GM23248 (cell line): Measurements from ENCODE around the gene TOX2. TPM values are rescaled to one million over a fixed set of nuclear protein-coding genes. Genes with fewer than 3 reads are reported as not detected.
A peak's percentile ranks its signal among the peaks of the same experiment; 100 is the strongest.

Experiments
- DNase-seq: peaks from one replicate; pipeline ENCODE4 v3.0.0-alpha.2; 2015
- H2AFZ ChIP-seq: fragments of 200-600 bp; sonication (generic); 2 replicates; pipeline ENCODE4 v1.6.1; 2016; ENCODE audit warnings: antibody characterized with exemption
- H3F3A ChIP-seq: fragments of 200-600 bp; sonication (generic); 2 replicates; pipeline ENCODE4 v1.6.1; 2016; ENCODE audit warnings: mild to moderate bottlenecking, antibody characterized with exemption, mixed run types; ENCODE audit not compliant: insufficient read depth
- H3K27ac ChIP-seq: fragments of 200-600 bp; sonication (generic); 2 replicates; pipeline ENCODE4 v1.5.1; 2016; ENCODE audit warnings: mild to moderate bottlenecking
- H3K27me3 ChIP-seq: fragments of 200-600 bp; sonication (generic); replicated peaks from 2 replicates; pipeline ENCODE4 v1.6.1; 2016; ENCODE audit warnings: mild to moderate bottlenecking; ENCODE audit not compliant: insufficient read depth
- H3K36me3 ChIP-seq: fragments of 200-600 bp; sonication (generic); 2 replicates; pipeline ENCODE4 v1.6.1; 2016; ENCODE audit warnings: low read depth, mild to moderate bottlenecking
- H3K4me1 ChIP-seq: fragments of 200-600 bp; sonication (generic); 2 replicates; pipeline ENCODE4 v1.6.1; 2016; ENCODE audit warnings: mild to moderate bottlenecking; ENCODE audit not compliant: insufficient read depth
- H3K4me2 ChIP-seq: fragments of 200-600 bp; sonication (generic); one replicate; pipeline ENCODE4 v1.6.1; 2016; ENCODE audit warnings: mild to moderate bottlenecking; ENCODE audit not compliant: unreplicated experiment
- H3K4me3 ChIP-seq: fragments of 200-600 bp; sonication (generic); 2 replicates; pipeline ENCODE4 v1.5.1; 2016; ENCODE audit warnings: mild to moderate bottlenecking
- H3K79me2 ChIP-seq: fragments of 200-600 bp; sonication (generic); 2 replicates; pipeline ENCODE4 v1.6.1; 2016; ENCODE audit warnings: mild to moderate bottlenecking; ENCODE audit not compliant: insufficient read depth
- H3K9ac ChIP-seq: fragments of 200-600 bp; sonication (generic); 2 replicates; pipeline ENCODE4 v1.6.1; 2016; ENCODE audit warnings: mild to moderate bottlenecking
- H3K9me2 ChIP-seq: fragments of 200-600 bp; sonication (generic); 2 replicates; pipeline ENCODE4 v1.6.1; 2016; ENCODE audit warnings: mixed run types, mild to moderate bottlenecking, moderate library complexity; ENCODE audit not compliant: insufficient read depth
- H3K9me3 ChIP-seq: fragments of 200-600 bp; sonication (generic); one replicate; pipeline ENCODE4 v1.6.1; 2017; ENCODE audit warnings: low read depth
- H4K20me1 ChIP-seq: fragments of 200-600 bp; sonication (generic); 2 replicates; pipeline ENCODE4 v1.6.0; 2016; ENCODE audit not compliant: insufficient read depth
- EZH2 ChIP-seq: fragments of 200-600 bp; sonication (generic); IDR thresholded peaks from 2 replicates; pipeline ENCODE4 v1.6.1; 2018; ENCODE audit warnings: antibody characterized with exemption, mild to moderate bottlenecking; ENCODE audit not compliant: insufficient read depth, poor library complexity, severe bottlenecking
- EZH2phosphoT487 ChIP-seq: fragments of 200-600 bp; sonication (generic); IDR thresholded peaks from 2 replicates; pipeline ENCODE4 v1.6.1; 2018; ENCODE audit warnings: antibody characterized with exemption, moderate library complexity, mild to moderate bottlenecking, low read depth; ENCODE audit not compliant: insufficient read depth
- WGBS, 2 experiments: methylation state at CpG; one replicate each; pipeline ENCODE4 v1.1.6; 2015 to 2017; ENCODE audit warnings: low lambda C conversion rate in 2 of 2, low coverage in 1 of 2; ENCODE audit errors: missing lambda C conversion rate in 2 of 2; 5-methylcytosine and 5-hydroxymethylcytosine counted together
- in situ Hi-C: fragments of 300-500 bp; cut with MboI; formaldehyde crosslinking; loops from 2 replicates; pipeline ENCODE4 v1.15.0; 2020
- polyA plus RNA-seq: library from polyadenylated mRNA; unstranded; fragments of >200 nt; fragmentation: Nextera tagmentation; extraction: Ambion mirVana; gene quantifications from 2 replicates; pipeline ENCODE4 v1.2.1, GENCODE V29; 2016
- total RNA-seq: library from RNA; depleted of rRNA; stranded (reverse); fragments of >200 nt; shearing (Covaris generic); gene quantifications from 2 replicates; pipeline ENCODE4 v1.2.3, GENCODE V29; 2014

The TOX2 gene
- total and polyA plus RNA-seq, 2 experiments from 2014 or later, result 0.97 to 15.9 TPM

GRCh38 chr20:43906505-43907034 lies 8.1 kb upstream of the TOX2 start:
- Histone ChIP-seq H3F3A (no peaks in the 10 kb centered on the region), H3K4me2 (no peak overlapping the region), H3K9me2 (no peaks in the 10 kb centered on the region), H3K27ac (no peak overlapping the region), H2AFZ (no peak overlapping the region), H3K27me3 (no peaks in the 10 kb centered on the region), H3K9ac (no peak overlapping the region), H4K20me1 (no peaks in the 10 kb centered on the region), H3K36me3 (no peaks in the 10 kb centered on the region), H3K4me1 (peaks cover 8% of the 10 kb centered on the region; the same call in 1 of the 2 replicates), H3K9me3 (no peaks in the 10 kb centered on the region), H3K4me3 (no peak overlapping the region), H3K79me2 (no peaks in the 10 kb centered on the region)
- no peak for TF ChIP-seq EZH2
- no peak for TF ChIP-seq EZH2phosphoT487
- no peak for DNase-seq
- WGBS, 2 experiments, result 75 to 76% methylated on average over 2 of the region's 2 CpGs
- in situ Hi-C loops, result no loop called here

DNA sequence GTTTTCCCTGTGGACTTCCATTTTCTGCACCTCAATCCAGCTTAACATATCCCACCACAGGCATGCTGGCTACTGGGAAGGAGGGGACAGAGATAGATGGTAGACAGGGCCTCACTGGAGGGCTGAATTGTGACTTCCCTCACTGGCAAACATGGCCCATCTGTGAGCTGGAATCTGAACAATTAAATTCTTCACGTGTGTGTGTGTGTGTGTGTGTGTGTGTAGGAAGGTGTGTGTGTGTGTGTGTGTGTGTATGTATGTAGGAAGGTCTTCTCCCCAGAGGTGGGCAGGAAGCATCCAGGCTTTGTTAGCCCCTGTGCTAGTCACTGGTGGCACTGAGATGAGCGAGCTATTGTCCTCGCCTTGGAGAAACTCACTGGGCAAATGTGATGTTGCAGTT lies 5.4 kb upstream of the TOX2 start:
- Histone ChIP-seq H3K79me2 (no peaks in the 10 kb centered on the region), H3K36me3 (no peaks in the 10 kb centered on the region), H2AFZ (no peak overlapping the region), H3K4me3 (no peak overlapping the region), H3K9me2 (no peaks in the 10 kb centered on the region), H3K4me2 (no peak overlapping the region), H4K20me1 (no peaks in the 10 kb centered on the region), H3K4me1 (peaks cover 8% of the 10 kb centered on the region; the same call in 1 of the 2 replicates), H3K9me3 (no peaks in the 10 kb centered on the region), H3K9ac (no peak overlapping the region), H3K27ac (no peak overlapping the region), H3K27me3 (no peaks in the 10 kb centered on the region), H3F3A (peaks cover 8% of the 10 kb centered on the region; the same call in 1 of the 2 replicates)
- in situ Hi-C loops, result no loop called here
- WGBS, 2 experiments, result 63 to 73% methylated on average over 3 of the region's 3 CpGs
- no peak for DNase-seq
- TF ChIP-seq EZH2phosphoT487 (no peak), EZH2 (no peak)

DNA sequence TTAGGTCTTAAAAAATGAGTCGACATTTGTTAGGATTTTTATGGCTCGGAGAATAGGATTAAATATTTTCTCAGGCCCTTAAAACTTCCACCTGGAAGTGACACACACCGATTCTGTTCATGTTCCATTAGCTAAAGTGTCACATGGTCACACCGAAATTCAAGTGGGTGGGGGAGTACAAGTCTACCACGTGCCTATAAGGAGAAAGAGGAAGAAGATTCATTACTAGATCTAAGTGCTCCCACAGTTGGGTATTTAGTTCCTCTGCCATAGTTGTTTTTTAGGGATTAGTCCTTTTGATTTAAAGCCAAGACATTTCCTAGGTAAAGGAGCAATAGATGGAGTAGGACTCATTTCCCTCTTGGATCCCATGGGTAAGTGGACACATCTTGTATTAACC lies 4.9 kb upstream of the TOX2 start:
- H2AFZ ChIP-seq, result no peak overlapping the region
- no peaks in the 10 kb centered on the region for H3K9me3 ChIP-seq
- peaks cover 9% of the 10 kb centered on the region; the same call in 1 of the 2 replicates for H3F3A ChIP-seq
- no peak overlapping the region for H3K9ac ChIP-seq
- H4K20me1 ChIP-seq, result no peaks in the 10 kb centered on the region
- no peaks in the 10 kb centered on the region for H3K27me3 ChIP-seq
- H3K4me3 ChIP-seq, result no peak overlapping the region
- H3K79me2 ChIP-seq, result no peaks in the 10 kb centered on the region
- 48 to 49% methylated on average over 5 of the region's 5 CpGs for whole genome bisulfite sequencing, 2 experiments
- H3K4me1 ChIP-seq, result peaks cover 8% of the 10 kb centered on the region; the same call in 1 of the 2 replicates
- in situ Hi-C loops, result no loop called here
- H3K36me3 ChIP-seq, result no peaks in the 10 kb centered on the region
- no peaks in the 10 kb centered on the region for H3K9me2 ChIP-seq
- DNase-seq, result no peak
- no peak overlapping the region for H3K27ac ChIP-seq
- no peak for TF ChIP-seq EZH2
- no peak for TF ChIP-seq EZH2phosphoT487
- H3K4me2 ChIP-seq, result no peak overlapping the region

DNA sequence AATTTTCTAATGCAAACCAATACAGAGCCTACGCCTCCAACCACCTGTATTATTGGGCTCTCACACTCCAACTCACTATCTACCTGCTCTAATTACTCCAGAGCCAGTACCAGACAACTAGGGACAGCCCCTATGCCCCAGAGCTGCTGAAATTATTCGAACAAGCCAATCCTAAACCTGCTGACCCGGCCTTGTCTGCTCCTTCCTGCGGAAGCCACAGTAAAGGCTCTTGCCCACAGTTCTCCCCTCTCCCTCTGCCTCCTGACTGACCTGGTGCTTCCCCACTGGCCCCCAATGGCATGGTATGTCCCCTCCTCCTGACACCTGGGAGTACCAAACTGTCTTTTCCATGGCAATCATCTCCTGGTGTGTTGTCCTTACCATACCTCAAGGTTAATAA lies 4.1 kb upstream of the TOX2 start:
- Histone ChIP-seq H3K27me3 (no peaks in the 10 kb centered on the region), H4K20me1 (no peaks in the 10 kb centered on the region), H3K9me3 (no peaks in the 10 kb centered on the region), H3F3A (peaks cover 9% of the 10 kb centered on the region; the same call in 1 of the 2 replicates), H3K79me2 (no peaks in the 10 kb centered on the region), H3K9me2 (no peaks in the 10 kb centered on the region), H2AFZ (no peak overlapping the region), H3K27ac (no peak overlapping the region), H3K4me2 (no peak overlapping the region), H3K36me3 (no peaks in the 10 kb centered on the region), H3K4me3 (no peak overlapping the region), H3K9ac (no peak overlapping the region), H3K4me1 (peaks cover 8% of the 10 kb centered on the region; the same call in 1 of the 2 replicates)
- no peak for DNase-seq
- TF ChIP-seq EZH2phosphoT487 (no peak), EZH2 (no peak)
- in situ Hi-C loops, result no loop called here
- 61 to 64% methylated on average over 4 of the region's 4 CpGs for WGBS, 2 experiments

- H3K9ac ChIP-seq, result no peak overlapping the region
- H3F3A ChIP-seq, result peaks cover 9% of the 10 kb centered on the region; the same call in 1 of the 2 replicates
- TF ChIP-seq EZH2 (no peak), EZH2phosphoT487 (no peak)
- no peak overlapping the region for H2AFZ ChIP-seq
- no peaks in the 10 kb centered on the region for H4K20me1 ChIP-seq
- H3K79me2 ChIP-seq, result no peaks in the 10 kb centered on the region
- no peak overlapping the region for H3K4me3 ChIP-seq
- H3K27ac ChIP-seq, result no peak overlapping the region
- no peaks in the 10 kb centered on the region for H3K27me3 ChIP-seq
- peaks cover 9% of the 10 kb centered on the region; the same call in 1 of the 2 replicates for H3K4me1 ChIP-seq
- in situ Hi-C loops, result no loop called here
- H3K4me2 ChIP-seq, result no peak overlapping the region
- WGBS, 2 experiments, result 20 to 29% methylated on average over 2 of the region's 2 CpGs
- DNase-seq, result peak; percentile 79
- no peaks in the 10 kb centered on the region for H3K9me2 ChIP-seq
- H3K9me3 ChIP-seq, result no peaks in the 10 kb centered on the region
- H3K36me3 ChIP-seq, result no peaks in the 10 kb centered on the region
These were observed 3.6 kb upstream of the TOX2 start for GRCh38 chr20:43911066-43911465.
